Stimulated activated CD4-positive, alpha-beta T cell treated with anti-CD3 and anti-CD28 coated beads, Interleukin-4, amount 100 ng/mL, for 24 hours (primary cell): ENCODE results near the gene SIPA1L3.
"Not testable (repeated sequence)": the region's sequence is repeated elsewhere in the genome, so short reads cannot be mapped to it uniquely, and the experiment has no call there.

Source experiments
- DNase-seq: peaks from one replicate; pipeline ENCODE4 v3.0.0-alpha.2; 2020

The SIPA1L3 gene

GRCh38 chr19:38223617-38224013 is 316.6 kb downstream of the SIPA1L3 start:
- no peak for DNase-seq

GRCh38 chr19:38224014-38224862 is 317.2 kb downstream of the SIPA1L3 start, which contains the start of gene DPF1:
Gene DPF1, minus strand, starts transcription at chr19:38224222. Its CDS starts 80 bp downstream, at chr19:38224142.
- peak; percentile 57 for DNase-seq

- not testable (repeated sequence) for DNase-seq
Measured at GRCh38 chr19:38224863-38225218, 317.8 kb downstream of the SIPA1L3 start.

GRCh38 chr19:38227287-38228004 is 320.4 kb downstream of the SIPA1L3 start:
- no peak for DNase-seq

GRCh38 chr19:38228005-38228377 is 321.0 kb downstream of the SIPA1L3 start:
- DNase-seq, result no peak

- no peak for DNase-seq
Measured at GRCh38 chr19:38228491-38229439, 321.8 kb downstream of the SIPA1L3 start.

GRCh38 chr19:38229585-38230073 is 322.6 kb downstream of the SIPA1L3 start:
- DNase-seq, result peak; percentile 71

- DNase-seq, result not testable (repeated sequence)
Measured at GRCh38 chr19:38230506-38231133, 323.6 kb downstream of the SIPA1L3 start.

- no peak for DNase-seq
Measured at GRCh38 chr19:38231918-38232317, 324.9 kb downstream of the SIPA1L3 start.

- DNase-seq, result peak; percentile 79
Measured at GRCh38 chr19:38233740-38234251, 326.8 kb downstream of the SIPA1L3 start.

GRCh38 chr19:38234615-38235014 is 327.6 kb downstream of the SIPA1L3 start:
- DNase-seq, result no peak

- no peak for DNase-seq
Measured at GRCh38 chr19:38239816-38240215, 332.8 kb downstream of the SIPA1L3 start.

GRCh38 chr19:38243279-38243673 is 336.3 kb downstream of the SIPA1L3 start:
- no peak for DNase-seq

GRCh38 chr19:38245826-38246498 is 339.0 kb downstream of the SIPA1L3 start:
- no peak for DNase-seq

GRCh38 chr19:38247126-38247525 is 340.1 kb downstream of the SIPA1L3 start:
- DNase-seq, result no peak

- no peak for DNase-seq
Measured at GRCh38 chr19:38247734-38248268, 340.8 kb downstream of the SIPA1L3 start.

GRCh38 chr19:38248421-38248820 is 341.4 kb downstream of the SIPA1L3 start:
- DNase-seq, result no peak

GRCh38 chr19:38250428-38250820 is 343.4 kb downstream of the SIPA1L3 start:
- no peak for DNase-seq

- no peak for DNase-seq
Measured at GRCh38 chr19:38250821-38251563, 344.0 kb downstream of the SIPA1L3 start.

- DNase-seq, result no peak
Measured at GRCh38 chr19:38251564-38252051, 344.6 kb downstream of the SIPA1L3 start.
